Measurements from ENCODE around the gene ENTREP1.

DNA sequence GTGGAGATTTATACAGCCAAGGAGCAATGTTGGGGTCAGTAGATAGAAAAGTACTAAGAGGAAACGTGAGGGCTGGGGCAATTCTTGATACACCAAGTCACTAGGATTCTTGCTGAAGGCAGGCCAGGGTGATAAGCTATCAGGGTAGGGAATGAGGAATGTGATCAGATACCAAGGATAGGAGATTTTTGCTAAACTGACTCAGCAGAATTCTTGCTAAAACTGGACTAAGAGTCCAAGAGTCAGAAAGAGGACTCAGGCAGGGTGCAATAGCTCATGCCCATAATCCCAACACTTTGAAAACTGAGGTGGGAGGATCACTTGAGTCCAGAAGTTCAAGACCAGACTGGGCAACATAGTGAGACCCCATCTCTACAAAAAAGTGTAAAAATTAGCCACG lies 71.7 kb downstream of the ENTREP1 start:
- TF ChIP-seq, protein P1, sequence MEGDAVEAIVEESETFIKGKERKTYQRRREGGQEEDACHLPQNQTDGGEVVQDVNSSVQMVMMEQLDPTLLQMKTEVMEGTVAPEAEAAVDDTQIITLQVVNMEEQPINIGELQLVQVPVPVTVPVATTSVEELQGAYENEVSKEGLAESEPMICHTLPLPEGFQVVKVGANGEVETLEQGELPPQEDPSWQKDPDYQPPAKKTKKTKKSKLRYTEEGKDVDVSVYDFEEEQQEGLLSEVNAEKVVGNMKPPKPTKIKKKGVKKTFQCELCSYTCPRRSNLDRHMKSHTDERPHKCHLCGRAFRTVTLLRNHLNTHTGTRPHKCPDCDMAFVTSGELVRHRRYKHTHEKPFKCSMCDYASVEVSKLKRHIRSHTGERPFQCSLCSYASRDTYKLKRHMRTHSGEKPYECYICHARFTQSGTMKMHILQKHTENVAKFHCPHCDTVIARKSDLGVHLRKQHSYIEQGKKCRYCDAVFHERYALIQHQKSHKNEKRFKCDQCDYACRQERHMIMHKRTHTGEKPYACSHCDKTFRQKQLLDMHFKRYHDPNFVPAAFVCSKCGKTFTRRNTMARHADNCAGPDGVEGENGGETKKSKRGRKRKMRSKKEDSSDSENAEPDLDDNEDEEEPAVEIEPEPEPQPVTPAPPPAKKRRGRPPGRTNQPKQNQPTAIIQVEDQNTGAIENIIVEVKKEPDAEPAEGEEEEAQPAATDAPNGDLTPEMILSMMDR (IDR thresholded peaks at IDR 0.05): no peak
- TF ChIP-seq EP300 (IDR thresholded peaks at IDR 0.05): no peak

Measured in ovary (tissue), 3 donors.